OCI-M2 (cell line): ENCODE measurements around the gene NEB.
"Not testable (repeated sequence)": the region's sequence is repeated elsewhere in the genome, so short reads cannot be mapped to it uniquely, and the experiment has no call there.

ENCODE experiments used
- DNase-seq: peaks from one replicate; lab custom pipeline; 2025; ENCODE audit not compliant: unreplicated experiment; lab: John Stamatoyannopoulos, UW

The NEB gene

GRCh38 chr2:151655663-151656398 lies 78.4 kb downstream of the NEB start:
- DNase-seq = no peak

- DNase-seq = no peak
These were observed 79.4 kb downstream of the NEB start for GRCh38 chr2:151654891-151655290.

- no peak for DNase-seq
These were observed 80.2 kb downstream of the NEB start for GRCh38 chr2:151654085-151654484.

- no peak for DNase-seq
These were observed 83.0 kb downstream of the NEB start for GRCh38 chr2:151651274-151651673.

GRCh38 chr2:151650456-151650855 lies 83.8 kb downstream of the NEB start:
- DNase-seq = no peak

- no peak for DNase-seq
These were observed 84.3 kb downstream of the NEB start for GRCh38 chr2:151649966-151650365.

GRCh38 chr2:151649400-151649799 lies 84.9 kb downstream of the NEB start:
- DNase-seq = no peak

- DNase-seq = not testable (repeated sequence)
These were observed 87.8 kb downstream of the NEB start for GRCh38 chr2:151646512-151646911.

- no peak for DNase-seq
These were observed 89.7 kb downstream of the NEB start for GRCh38 chr2:151644580-151644979.

- not testable (repeated sequence) for DNase-seq
These were observed 92.4 kb downstream of the NEB start for GRCh38 chr2:151641895-151642294.

- no peak for DNase-seq
These were observed 94.2 kb downstream of the NEB start for GRCh38 chr2:151640087-151640486.

- DNase-seq = no peak
These were observed 95.3 kb downstream of the NEB start for GRCh38 chr2:151638990-151639389.

- DNase-seq = no peak
These were observed 95.9 kb downstream of the NEB start for GRCh38 chr2:151638191-151638933.

- no peak for DNase-seq
These were observed 97.0 kb downstream of the NEB start for GRCh38 chr2:151637271-151637781.

GRCh38 chr2:151634736-151635467 lies 99.4 kb downstream of the NEB start:
- no peak for DNase-seq

- DNase-seq = no peak
These were observed 101.2 kb downstream of the NEB start for GRCh38 chr2:151632993-151633565.

- DNase-seq = no peak
These were observed 103.9 kb downstream of the NEB start for GRCh38 chr2:151630372-151630771.

- no peak for DNase-seq
These were observed 106.9 kb downstream of the NEB start for GRCh38 chr2:151627353-151627752.

GRCh38 chr2:151624271-151624670 lies 110.0 kb downstream of the NEB start:
- no peak for DNase-seq

GRCh38 chr2:151623631-151624030 lies 110.6 kb downstream of the NEB start:
- DNase-seq = no peak

- no peak for DNase-seq
These were observed 113.5 kb downstream of the NEB start for GRCh38 chr2:151620761-151621160.
